ENCODE measurements around the gene PSMB11. TPM values are rescaled to one million over a fixed set of nuclear protein-coding genes. Genes with fewer than 3 reads are reported as not detected.

The PSMB11 gene
- total and polyA plus RNA-seq, 7 donors, result 0.03 to 0.51 TPM; not detected in 5

DNA sequence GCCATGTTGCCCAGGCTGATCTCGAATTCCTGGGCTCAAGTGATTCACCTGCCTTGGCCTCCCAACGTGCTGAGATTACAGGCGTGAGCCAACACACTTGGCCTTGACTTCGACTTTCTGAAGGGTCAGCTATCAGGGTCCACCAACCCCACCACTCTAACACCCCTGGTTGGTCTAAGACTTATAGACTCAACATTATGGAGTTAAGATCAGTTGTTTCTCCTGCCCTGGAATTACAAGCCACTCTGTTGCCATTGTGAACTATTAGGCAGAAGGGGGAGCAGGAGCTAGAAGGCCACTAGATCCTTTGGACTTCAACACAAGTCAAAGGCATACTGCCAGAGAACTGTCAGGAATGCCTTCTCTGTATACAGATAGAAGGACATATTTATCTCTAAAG, 1.9 kb upstream of the PSMB11 start:
- Histone ChIP-seq H3K27ac (no peak overlapping the region), H3K4me3 (no peak overlapping the region), H3K27me3 (ENCODE audit: insufficient read depth in 3 of 3, low read length in 2 of 3) (no peaks in the 10 kb centered on the region), H3K9me3 (no peaks in the 10 kb centered on the region), H3K36me3 (ENCODE audit: insufficient read depth in 1 of 2, low read depth in 1 of 2) (no peaks in the 10 kb centered on the region), H3K4me1 (peaks cover 4% of the 10 kb centered on the region)
- WGBS, 3 donors, result 84 to 93% (median 90%) methylated on average over 4 of the region's 4 CpGs
- DNase-seq (no peak), ATAC-seq (no peak)
- TF ChIP-seq, protein P1, sequence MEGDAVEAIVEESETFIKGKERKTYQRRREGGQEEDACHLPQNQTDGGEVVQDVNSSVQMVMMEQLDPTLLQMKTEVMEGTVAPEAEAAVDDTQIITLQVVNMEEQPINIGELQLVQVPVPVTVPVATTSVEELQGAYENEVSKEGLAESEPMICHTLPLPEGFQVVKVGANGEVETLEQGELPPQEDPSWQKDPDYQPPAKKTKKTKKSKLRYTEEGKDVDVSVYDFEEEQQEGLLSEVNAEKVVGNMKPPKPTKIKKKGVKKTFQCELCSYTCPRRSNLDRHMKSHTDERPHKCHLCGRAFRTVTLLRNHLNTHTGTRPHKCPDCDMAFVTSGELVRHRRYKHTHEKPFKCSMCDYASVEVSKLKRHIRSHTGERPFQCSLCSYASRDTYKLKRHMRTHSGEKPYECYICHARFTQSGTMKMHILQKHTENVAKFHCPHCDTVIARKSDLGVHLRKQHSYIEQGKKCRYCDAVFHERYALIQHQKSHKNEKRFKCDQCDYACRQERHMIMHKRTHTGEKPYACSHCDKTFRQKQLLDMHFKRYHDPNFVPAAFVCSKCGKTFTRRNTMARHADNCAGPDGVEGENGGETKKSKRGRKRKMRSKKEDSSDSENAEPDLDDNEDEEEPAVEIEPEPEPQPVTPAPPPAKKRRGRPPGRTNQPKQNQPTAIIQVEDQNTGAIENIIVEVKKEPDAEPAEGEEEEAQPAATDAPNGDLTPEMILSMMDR (IDR thresholded peaks at IDR 0.05), result no peak
- intact Hi-C loops (cut with DNase I), result no loop called here

DNA sequence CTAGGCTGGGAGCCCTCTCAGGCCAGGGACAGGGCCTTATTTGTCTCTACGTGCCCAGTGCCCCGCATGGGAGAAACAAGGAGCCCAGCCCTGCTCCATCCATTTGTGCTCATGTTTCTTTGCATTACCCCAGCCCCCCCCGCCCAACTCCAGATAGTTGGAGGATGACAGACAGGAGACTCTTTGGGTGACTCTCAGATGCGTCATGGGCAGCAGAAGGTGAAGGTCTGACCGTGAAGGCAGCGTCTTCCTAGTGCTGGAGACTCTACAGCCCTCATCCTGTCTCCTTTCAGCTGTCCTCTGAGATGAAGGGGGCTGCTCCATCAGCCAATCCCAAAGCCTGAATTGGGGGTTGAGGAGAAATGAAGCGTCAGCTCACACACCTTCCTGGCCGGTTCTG, 283 bp upstream of the PSMB11 start:
- intact Hi-C loops (cut with DNase I), result no loop called here
- Histone ChIP-seq H3K4me1 (no peaks in the 10 kb centered on the region), H3K27ac (no peak overlapping the region), H3K27me3 (ENCODE audit: insufficient read depth in 3 of 3, low read length in 2 of 3) (no peaks in the 10 kb centered on the region), H3K36me3 (ENCODE audit: insufficient read depth in 1 of 2, low read depth in 1 of 2) (no peaks in the 10 kb centered on the region), H3K4me3 (no peak overlapping the region), H3K9me3 (no peaks in the 10 kb centered on the region)
- TF ChIP-seq, protein P1 (IDR thresholded peaks at IDR 0.05), result no peak
- DNase-seq (no peak), ATAC-seq (no peak)
- 77 to 86% (median 79%) methylated on average over 8 of the region's 8 CpGs for WGBS, 3 donors

- Histone ChIP-seq H3K9me3 (no peaks in the 10 kb centered on the region), H3K4me1 (no peaks in the 10 kb centered on the region), H3K36me3 (ENCODE audit: insufficient read depth in 1 of 2, low read depth in 1 of 2) (no peaks in the 10 kb centered on the region), H3K4me3 (no peak overlapping the region), H3K27me3 (ENCODE audit: insufficient read depth in 3 of 3, low read length in 2 of 3) (no peaks in the 10 kb centered on the region), H3K27ac (no peak overlapping the region)
- 80 to 84% (median 81%) methylated on average over 6 of the region's 6 CpGs for WGBS, 3 donors
- ATAC-seq (no peak), DNase-seq (no peak)
- TF ChIP-seq, protein P1 (IDR thresholded peaks at IDR 0.05), result no peak
- intact Hi-C loops (cut with DNase I), result no loop called here
These were observed 1.1 kb downstream of the PSMB11 start for GRCh38 chr14:23043145-23043544.

GRCh38 chr14:23043754-23044153, 1.7 kb downstream of the PSMB11 start:
- no peak overlapping the region for H3K4me3 ChIP-seq
- no peaks in the 10 kb centered on the region for H3K4me1 ChIP-seq
- no peaks in the 10 kb centered on the region for H3K9me3 ChIP-seq
- ATAC-seq (no peak), DNase-seq (no peak)
- H3K36me3 ChIP-seq (ENCODE audit: insufficient read depth in 1 of 2, low read depth in 1 of 2), result no peaks in the 10 kb centered on the region
- no peaks in the 10 kb centered on the region for H3K27me3 ChIP-seq (ENCODE audit: insufficient read depth in 3 of 3, low read length in 2 of 3)
- 77 to 88% (median 86%) methylated on average over 3 of the region's 3 CpGs for WGBS, 3 donors
- H3K27ac ChIP-seq, result no peak overlapping the region
- TF ChIP-seq, protein P1 (IDR thresholded peaks at IDR 0.05), result no peak
- intact Hi-C loops (cut with DNase I), result no loop called here

- no peak for DNase-seq
- TF ChIP-seq, protein P1 (IDR thresholded peaks at IDR 0.05), result no peak
- intact Hi-C loops (cut with DNase I), result no loop called here
- Histone ChIP-seq H3K9me3 (no peaks in the 10 kb centered on the region), H3K27ac (no peak overlapping the region), H3K4me3 (no peak overlapping the region), H3K27me3 (ENCODE audit: insufficient read depth in 3 of 3, low read length in 2 of 3) (no peaks in the 10 kb centered on the region), H3K4me1 (no peaks in the 10 kb centered on the region), H3K36me3 (ENCODE audit: insufficient read depth in 1 of 2, low read depth in 1 of 2) (no peaks in the 10 kb centered on the region)
- WGBS, 3 donors, result 89 to 91% (median 91%) methylated on average over 8 of the region's 8 CpGs
- ATAC-seq, result no peak
These were observed 2.8 kb downstream of the PSMB11 start for GRCh38 chr14:23044840-23045239.
